Stromal cell of bone marrow (primary cell): Measurements from ENCODE around the gene LSG1.
"Not testable (repeated sequence)": the region's sequence is repeated elsewhere in the genome, so short reads cannot be mapped to it uniquely, and the experiment has no call there.

Experiments
- DNase-seq: peaks from one replicate; pipeline ENCODE4 v3.0.0-alpha.2; 2012; ENCODE audit warnings: low read depth

The LSG1 gene

DNA sequence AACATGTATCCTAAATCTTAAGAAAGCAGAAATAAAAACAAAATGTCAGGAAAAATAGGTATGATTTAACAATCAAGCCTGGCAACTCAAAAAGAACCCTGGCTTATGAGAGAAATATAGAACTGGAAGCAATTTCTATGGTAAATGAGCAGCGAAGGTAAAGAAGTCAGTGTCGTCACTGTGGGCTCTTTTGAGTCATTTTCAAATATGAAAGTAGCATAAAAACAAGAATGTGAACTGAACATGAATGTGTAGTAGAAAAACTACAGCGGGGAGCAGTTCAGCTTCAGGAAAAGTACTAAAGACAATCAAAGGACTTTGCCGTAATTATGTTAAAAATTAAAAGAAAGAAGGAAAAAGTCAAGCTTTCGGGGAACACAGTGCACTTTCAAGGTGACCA is 17.5 kb downstream of the LSG1 start:
- no peak for DNase-seq

DNA sequence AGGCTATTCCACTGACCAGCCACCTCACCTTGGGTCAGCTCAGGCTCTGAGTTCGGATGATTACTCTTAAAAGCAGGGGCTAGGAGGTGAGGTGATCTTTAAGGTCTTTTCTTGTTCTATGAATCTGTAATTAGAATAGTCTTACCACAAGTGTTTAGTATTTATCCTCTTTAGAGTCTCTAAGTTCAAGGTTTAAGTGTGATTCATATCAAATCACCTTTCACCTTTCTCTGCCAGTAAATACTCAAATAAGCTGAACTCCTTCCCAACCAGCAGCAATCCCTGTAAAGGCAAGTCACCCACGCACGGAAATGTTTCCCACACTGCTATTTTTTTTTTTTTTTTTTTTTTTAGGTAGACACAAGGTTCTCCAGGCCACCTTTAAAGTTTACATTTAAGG is 24.2 kb downstream of the LSG1 start:
- no peak for DNase-seq

GRCh38 chr3:194642769-194643168 is 29.2 kb downstream of the LSG1 start:
- no peak for DNase-seq

GRCh38 chr3:194640829-194641228 is 31.2 kb downstream of the LSG1 start:
- no peak for DNase-seq

DNA sequence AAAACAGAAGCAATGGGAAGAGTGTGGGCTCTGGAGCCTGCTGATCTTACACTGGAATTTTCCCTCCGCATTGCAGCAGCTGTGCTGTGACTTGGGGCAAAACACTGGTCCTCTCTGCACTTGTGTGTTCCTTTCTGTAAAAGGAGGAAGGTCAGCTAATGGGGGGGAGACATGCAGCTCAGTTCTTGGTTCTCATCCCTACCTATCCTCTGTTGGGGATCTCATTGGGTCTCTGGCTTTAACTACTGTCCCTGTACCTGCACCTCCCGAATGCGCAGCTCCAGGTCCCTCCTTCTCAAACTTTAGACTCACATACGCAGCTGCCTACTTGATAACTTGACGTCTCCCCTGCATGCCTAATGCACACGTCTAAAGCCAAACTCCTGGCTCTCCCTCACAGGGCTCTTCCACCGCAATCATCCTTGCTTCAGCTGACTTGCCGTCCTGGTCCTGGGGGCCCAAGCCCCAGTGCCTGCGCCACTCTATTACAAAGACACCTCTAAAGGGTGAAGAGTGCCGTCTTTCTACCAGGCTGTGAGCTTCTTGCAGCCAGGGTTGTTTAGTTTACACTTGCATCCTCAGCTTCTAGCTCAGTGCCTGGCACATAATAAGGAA is 32.9 kb downstream of the LSG1 start:
- DNase-seq: no peak

GRCh38 chr3:194637541-194638400 is 34.2 kb downstream of the LSG1 start:
- no peak for DNase-seq

- DNase-seq: no peak
Measured at GRCh38 chr3:194637066-194637465, 34.9 kb downstream of the LSG1 start.

- DNase-seq: peak; percentile 50
Measured at GRCh38 chr3:194633349-194634004, 38.5 kb downstream of the LSG1 start, which contains the start of gene TMEM44. TMEM44 (minus strand) TSS chr3:194633419; CDS start chr3:194633215, 204 bp downstream.

DNA sequence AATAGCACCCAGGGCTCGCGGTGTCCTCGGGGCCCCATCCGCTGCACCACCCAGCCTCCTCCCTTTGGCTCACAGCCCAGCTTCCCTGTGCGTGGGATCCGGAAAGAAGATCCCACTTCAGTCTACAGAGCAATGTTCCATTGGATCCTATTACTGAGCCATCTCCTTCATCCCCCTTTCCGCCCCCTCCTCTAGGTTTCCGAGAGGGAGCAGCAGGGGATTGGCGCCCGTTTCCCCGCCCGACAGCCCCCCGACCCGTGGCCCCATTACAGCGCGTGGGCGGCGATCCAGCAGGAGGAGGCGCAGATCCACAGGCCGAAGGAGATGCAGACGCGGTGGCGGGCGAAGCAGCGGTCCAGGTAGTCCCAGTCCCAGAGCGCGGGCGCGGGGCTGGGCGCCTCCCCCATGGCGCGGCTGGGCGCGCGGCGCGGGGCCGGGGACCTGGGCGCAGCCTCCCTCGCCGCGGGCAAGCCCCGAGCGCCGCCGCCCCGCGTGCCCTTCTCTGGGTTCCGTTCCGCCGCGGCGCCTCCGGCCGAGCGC is 39.1 kb downstream of the LSG1 start:
- DNase-seq: no peak

DNA sequence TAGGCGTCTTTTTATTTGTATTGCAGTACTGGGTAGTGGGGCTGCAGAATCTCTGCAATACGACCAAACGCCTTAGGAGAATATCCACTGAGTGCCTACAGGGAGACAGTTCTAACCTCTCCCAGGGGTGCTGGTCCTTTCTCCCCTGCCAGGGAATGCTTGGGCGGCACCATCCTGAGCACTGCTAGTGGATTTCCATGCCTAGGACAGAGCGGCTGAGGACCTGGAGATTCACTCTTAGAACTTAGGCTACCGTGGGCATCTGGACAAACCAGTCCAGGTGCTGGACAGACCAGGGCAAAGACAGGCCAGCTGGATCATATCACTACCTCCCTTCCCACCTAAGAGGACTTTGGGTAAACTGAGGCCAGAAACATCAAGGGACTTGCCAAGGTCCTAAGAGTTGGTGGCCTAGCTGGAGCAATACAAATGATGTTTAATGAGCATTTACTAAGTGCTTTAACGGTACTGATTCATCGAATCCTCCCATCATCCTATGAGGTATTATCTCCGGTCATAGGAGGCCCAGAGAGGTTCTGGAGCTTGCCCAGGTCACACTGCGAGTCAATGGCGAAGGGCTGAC is 39.7 kb downstream of the LSG1 start:
- no peak for DNase-seq

- no peak for DNase-seq
Measured at GRCh38 chr3:194631696-194632095, 40.3 kb downstream of the LSG1 start.

- not testable (repeated sequence) for DNase-seq
Measured at GRCh38 chr3:194630681-194631080, 41.3 kb downstream of the LSG1 start.

- no peak for DNase-seq
Measured at GRCh38 chr3:194624956-194625355, 47.0 kb downstream of the LSG1 start.

- DNase-seq: no peak
Measured at GRCh38 chr3:194623449-194624290, 48.3 kb downstream of the LSG1 start.

DNA sequence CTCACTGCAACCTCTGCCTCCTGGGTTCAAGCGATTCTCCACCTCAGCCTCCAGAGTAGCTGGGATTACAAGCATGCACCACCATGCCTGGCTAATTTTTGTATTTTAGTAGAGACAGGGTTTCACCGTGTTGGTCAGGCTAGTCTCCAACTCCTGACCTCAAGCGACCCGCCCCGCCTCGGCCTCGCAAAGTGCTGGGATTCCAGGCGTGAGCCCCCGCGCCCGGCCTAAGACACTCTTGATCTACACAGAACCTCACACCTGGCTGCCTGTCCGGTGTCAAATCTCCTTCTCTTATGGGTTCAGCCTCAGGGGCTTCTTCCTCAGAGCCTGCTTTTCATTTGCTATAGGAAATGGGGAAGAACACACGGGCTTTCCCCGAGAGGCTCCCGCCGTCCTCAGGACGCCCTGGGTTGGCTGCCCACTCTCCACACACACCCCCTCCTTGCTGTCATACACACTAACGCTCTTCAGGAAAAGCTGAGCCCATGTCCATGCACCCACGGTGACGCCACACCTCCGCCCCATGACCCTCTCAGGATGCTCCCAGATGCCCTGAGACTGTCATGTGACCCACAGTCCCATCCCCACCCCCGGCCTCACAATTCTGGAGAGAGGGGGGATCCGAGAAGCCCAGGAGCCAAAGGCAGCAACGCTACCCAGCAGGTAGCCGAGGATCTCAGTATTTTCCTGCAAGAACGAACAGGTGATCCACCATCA is 49.2 kb downstream of the LSG1 start:
- DNase-seq: no peak

GRCh38 chr3:194621947-194622346 is 50.0 kb downstream of the LSG1 start:
- DNase-seq: no peak

- no peak for DNase-seq
Measured at GRCh38 chr3:194620196-194620595, 51.8 kb downstream of the LSG1 start.

DNA sequence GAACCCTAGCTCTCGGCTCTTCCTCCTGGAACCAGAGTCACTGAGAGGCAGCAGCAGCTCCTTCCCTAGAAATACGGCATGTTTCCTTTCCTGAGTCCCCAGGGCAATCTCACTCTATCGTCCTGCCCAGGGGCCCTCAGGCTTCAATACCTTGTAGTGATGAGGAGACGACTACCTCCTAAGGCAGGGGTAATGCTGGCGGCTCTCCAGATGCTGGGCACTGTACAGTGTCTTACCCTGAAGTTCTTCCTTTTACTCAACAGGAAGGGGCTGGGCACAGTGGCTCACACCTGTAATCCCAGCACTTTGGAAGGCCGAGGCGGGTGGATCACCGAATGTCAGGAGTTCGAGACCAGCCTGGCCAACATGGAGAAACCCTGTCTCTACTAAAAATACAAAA is 52.2 kb downstream of the LSG1 start:
- DNase-seq: no peak

- no peak for DNase-seq
Measured at GRCh38 chr3:194618858-194619608, 53.0 kb downstream of the LSG1 start.

DNA sequence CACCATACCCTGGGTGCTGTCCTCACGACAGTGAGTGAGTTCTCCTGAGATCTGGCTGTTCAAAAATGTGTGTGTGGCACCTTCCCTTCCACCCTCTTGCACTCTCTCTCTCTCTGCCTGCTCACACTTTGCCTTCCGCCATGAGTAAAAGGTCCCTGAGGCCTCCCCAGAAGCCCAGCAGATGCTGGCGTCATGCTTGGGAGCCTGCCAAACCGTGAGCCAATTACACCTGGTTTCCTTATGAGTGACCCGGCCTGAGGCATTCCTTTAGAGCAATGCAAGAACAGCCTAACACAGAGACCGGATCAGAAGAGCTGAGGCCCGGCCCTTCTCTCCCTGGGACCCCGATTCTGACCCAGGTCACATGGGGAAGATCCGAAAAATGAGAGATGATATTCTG is 54.2 kb downstream of the LSG1 start:
- DNase-seq: no peak
